GM21526 (cell line): ENCODE measurements around the gene PYCARD.
"Not testable (repeated sequence)": the region's sequence is repeated elsewhere in the genome, so short reads cannot be mapped to it uniquely, and the experiment has no call there.

ENCODE experiments used
- ATAC-seq: cut with Tn5 transposase; IDR thresholded peaks from one replicate; pipeline ENCODE4 v1.9.1; 2021; ENCODE audit warnings: moderate library complexity; ENCODE audit not compliant: unreplicated experiment, low FRiP score

The PYCARD gene

GRCh38 chr16:31215287-31216162 is 13.0 kb upstream of the PYCARD start:
- ATAC-seq: no peak

GRCh38 chr16:31214708-31215286 is 12.2 kb upstream of the PYCARD start:
- ATAC-seq: no peak

DNA sequence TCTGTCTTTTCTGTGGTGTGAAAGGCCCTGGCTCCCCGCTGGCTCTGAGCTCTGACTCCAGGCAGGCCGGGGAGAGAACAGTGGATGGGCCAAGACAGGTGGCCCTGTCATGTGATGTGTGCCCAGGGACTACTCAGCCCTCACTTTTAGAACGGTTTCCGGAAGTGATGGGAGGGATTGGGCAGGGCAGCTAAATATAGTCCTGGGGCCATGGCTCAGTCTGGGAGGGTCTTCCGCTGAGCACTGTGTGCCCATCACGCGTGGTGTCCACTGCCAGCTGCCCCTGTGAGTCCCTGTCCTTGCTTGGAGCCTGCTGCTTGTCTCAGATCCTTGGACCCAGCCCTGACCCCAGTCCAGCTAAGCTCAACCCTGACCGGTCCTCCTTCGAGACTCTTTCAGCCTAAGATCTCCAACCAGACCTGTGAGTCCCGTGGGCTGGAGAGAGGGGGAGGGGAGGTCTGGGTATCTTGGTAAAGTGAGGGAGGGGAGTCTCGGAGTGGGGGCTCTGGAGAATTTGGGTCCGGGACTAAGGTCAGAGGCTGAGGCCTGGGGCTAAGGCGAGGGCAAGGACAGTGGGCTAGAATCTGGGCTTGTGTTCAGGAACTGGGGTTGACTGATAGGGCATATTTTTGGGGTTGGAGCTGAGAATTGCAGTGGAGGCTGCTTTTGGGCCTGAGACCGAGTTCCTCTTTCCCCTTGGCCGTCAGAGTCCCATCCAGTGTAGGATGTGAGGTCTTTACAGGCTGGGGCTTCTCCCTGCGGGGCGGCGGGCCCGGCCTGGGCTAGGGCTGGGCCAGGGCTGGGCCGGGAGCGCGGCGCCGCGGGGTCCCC is 11.5 kb upstream of the PYCARD start, which contains the start of gene TRIM72:
Gene TRIM72, plus strand, starts transcription at position 243 of the 831 bp plus-strand sequence. CDS start 620 bp downstream, outside the sequence.
- ATAC-seq: no peak

GRCh38 chr16:31213342-31213741 is 10.8 kb upstream of the PYCARD start:
- ATAC-seq: no peak

DNA sequence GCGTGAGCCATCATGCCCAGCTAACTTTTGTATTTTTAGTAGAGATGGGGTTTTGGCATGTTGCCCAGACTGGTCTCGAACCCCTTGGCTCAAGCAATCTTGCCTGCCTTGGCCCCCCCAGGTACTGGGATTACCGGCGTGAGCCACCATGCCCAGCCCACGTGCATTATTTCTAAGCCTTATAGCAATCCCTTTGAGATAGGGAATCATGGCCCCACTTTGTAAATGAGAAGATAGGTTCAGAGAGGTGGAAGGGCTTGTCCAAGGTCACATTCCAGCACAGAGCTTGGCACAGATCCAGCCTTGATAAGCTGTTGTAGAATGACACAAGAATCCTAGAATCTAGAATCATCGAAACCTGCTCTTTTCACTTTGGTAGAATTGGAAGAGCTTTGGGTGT is 4.2 kb upstream of the PYCARD start:
- ATAC-seq: no peak

DNA sequence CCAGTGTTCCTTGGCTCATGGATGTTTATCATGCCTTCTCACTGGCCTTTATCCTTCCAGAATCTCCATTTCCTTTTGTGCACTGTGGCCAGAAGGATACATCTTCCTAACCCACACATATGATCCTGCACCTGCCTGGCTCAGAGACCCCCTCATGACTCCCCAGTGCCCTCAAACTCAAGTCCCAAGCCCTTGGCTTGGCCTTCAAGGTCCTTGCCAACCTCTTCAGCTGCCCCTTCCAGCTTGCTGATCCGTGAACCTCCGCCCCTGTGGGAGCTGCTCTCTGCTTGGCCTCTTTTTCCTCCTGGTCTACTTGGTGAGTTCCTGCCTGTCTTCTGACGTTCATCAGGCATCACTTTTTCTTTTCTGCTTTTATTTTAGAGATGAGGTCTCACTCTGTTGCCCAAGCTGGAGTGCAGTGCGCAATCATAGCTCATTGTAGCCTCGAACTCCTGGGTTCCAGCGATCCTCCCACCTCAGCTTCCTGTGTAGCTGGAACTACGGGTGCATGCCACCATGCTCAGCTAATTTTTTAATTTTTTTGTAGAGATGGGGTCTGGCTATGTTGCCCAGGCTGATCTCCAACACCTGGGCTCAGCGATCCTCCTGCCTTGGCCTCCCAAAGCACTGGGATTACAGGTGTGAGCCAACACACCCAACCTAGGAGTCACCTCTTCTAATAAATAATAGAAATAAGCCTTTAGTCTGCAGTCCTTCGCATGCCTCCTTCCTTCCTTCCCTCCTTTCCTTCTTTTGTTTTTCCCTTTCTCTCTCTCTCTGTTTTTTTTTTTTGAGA is 2.5 kb upstream of the PYCARD start:
- no peak for ATAC-seq

DNA sequence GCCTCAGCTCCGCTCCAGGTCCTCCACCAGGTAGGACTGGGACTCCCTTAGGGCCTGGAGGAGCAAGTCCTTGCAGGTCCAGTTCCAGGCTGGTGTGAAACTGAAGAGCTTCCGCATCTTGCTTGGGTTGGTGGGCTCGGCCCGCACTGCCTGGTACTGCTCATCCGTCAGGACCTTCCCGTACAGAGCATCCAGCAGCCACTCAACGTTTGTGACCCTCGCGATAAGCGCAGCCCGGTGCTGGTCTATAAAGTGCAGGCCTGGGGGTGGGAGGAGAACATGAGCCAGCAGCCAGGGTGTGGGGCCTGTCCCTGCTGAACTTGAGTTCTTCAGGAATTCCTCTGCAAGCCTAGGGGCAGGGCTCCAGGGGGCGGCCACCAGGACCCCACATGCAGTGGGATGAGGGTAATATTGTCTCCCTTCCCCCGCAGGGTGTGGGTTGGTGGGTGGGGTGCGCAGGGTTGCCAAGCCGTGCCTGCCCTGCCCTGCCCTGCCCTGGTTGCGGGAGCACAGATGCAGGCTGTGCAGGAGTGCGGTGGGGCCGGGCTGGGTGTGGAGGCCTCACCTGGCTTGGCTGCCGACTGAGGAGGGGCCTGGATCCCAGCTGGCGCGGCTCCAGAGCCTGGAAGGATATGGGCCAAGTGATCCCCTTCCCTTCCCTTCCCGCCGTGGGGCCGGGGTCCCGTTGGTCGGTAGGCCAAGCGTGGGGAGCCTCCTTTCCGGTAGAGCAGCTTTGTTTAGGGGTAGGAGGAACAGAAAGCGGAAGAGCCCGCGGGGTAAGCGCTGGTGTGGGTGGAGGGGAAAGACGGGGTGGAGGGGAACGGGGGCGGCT is 762 bp downstream of the PYCARD start:
- peak; percentile 46 for ATAC-seq

GRCh38 chr16:31200821-31201568 is 1.6 kb downstream of the PYCARD start:
- no peak for ATAC-seq

DNA sequence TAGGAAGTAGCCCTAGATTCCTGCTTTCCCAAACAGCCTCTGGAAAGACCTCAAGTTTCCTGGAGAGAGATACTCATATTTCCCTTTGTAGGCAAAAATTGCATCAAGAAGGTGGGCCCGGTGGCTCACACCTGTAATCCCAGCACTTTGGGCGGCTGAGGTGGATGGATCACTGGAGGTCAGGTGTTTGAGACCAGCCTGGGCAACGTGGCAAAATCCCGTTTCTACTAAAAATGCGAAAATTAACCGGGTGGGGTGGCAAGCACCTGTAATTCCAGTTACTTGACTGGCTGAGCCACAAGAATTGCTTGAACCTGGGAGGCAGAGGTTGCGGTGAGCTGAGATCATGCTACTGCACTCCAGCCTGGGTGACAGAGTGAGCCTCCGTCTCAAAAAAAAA is 2.4 kb downstream of the PYCARD start:
- ATAC-seq: not testable (repeated sequence)

- no peak for ATAC-seq
These were observed 3.0 kb downstream of the PYCARD start for GRCh38 chr16:31199430-31200041.

DNA sequence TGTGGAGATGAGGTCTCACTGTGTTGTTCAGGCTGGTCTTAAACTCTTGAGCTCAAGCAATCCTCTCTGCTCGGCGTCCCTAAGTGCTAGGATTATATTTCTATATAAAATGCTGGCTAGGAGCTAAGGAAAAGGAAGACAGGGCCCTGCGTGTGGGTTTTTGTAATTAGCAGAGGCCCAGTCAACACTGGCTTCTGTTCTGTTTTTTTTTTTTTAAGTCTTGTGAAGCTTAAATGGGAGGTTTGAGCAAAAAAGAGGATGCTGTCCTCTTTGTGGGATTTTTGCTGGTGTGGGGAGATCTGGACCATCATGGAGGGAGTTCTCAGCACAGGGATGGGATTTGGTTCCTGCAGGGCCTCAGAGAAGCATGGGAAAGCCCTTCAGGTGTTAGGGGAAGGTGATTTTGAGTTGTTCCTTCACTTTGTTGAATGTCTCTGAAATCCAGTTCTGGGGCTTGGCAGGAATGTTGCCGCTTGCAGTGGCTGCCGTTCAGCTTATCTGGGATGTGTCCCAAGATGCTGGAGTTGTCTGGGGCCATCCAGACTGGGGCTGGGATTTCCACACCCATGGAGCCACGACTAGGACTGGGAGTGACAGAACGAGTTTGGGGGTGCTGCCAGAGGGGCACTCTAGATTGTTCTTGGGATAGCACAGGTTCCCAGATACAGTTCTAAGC is 4.2 kb downstream of the PYCARD start:
- no peak for ATAC-seq

DNA sequence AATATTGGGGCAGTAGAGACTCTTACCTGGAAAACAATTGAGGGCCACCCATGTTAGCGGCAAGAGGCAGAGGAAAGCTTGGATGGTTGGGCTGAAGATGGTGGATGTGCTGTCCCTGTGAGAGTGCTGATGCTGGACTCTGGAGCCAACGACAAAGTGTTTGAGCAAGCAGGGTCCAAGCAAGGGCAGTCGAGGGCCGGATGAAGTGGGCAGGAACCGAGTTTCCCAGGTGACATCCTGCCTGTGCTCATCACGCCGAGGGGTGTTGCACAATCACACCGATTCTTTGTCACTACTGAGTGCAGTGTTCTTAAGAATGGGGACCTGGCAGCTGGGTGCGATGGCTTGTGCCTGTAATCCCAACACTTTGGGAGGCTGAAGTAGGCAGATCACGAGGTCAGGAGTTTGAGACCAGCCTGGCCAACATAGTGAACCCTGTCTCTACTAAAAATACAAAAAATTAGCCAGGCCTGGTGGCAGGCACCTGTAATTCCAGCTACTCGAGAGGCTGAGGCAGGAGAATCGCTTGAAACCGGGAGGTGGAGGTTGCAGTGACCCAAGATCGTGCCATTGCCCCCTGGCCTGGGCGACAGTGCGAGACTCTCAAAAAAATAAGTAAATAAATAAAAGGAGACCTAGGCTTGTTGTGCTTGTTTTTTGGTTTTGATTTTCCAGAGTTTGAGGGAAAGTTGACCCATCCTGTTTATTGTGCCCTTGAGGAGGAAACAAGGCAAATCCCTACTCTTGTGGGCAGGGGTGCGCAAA is 6.1 kb downstream of the PYCARD start:
- ATAC-seq: no peak

- ATAC-seq: not testable (repeated sequence)
These were observed 6.7 kb downstream of the PYCARD start for GRCh38 chr16:31195861-31196260.

- ATAC-seq: no peak
These were observed 7.7 kb downstream of the PYCARD start for GRCh38 chr16:31194898-31195297.

- no peak for ATAC-seq
These were observed 8.7 kb downstream of the PYCARD start for GRCh38 chr16:31193874-31194273.

GRCh38 chr16:31192856-31193642 is 9.5 kb downstream of the PYCARD start:
- no peak for ATAC-seq
